KMS-11 (cell line): ENCODE measurements around the gene ALDH8A1.

Source experiments
- H2AFZ ChIP-seq: fragments of 200-600 bp; sonication (generic); 2 replicates; pipeline ENCODE4 v1.6.1; 2016; ENCODE audit warnings: antibody characterized with exemption, mixed run types, low read depth
- H3K27ac ChIP-seq: fragments of 200-600 bp; sonication (generic); 2 replicates; pipeline ENCODE4 v1.6.1; 2016; ENCODE audit warnings: mild to moderate bottlenecking, mixed run types
- H3K27me3 ChIP-seq: fragments of 200-600 bp; sonication (generic); 2 replicates; pipeline ENCODE4 v1.6.1; 2017; ENCODE audit warnings: mild to moderate bottlenecking, low read depth, mixed run types, moderate library complexity; ENCODE audit not compliant: insufficient read depth
- H3K36me3 ChIP-seq: fragments of 200-600 bp; sonication (generic); 2 replicates; pipeline ENCODE4 v1.6.1; 2017; ENCODE audit warnings: mild to moderate bottlenecking, mixed run types; ENCODE audit not compliant: insufficient read depth
- H3K4me1 ChIP-seq: fragments of 200-600 bp; sonication (generic); 2 replicates; pipeline ENCODE4 v1.6.1; 2016; ENCODE audit warnings: mild to moderate bottlenecking, low read depth, mixed run types; ENCODE audit not compliant: poor library complexity, severe bottlenecking
- H3K4me2 ChIP-seq: fragments of 200-600 bp; sonication (generic); 2 replicates; pipeline ENCODE4 v1.7.0; 2016; ENCODE audit warnings: mild to moderate bottlenecking, mixed run types
- H3K4me3 ChIP-seq: fragments of 200-600 bp; sonication (generic); IDR thresholded peaks from 2 replicates; pipeline ENCODE4 v1.6.1; 2017; ENCODE audit warnings: low read depth, low read length, mixed read lengths; ENCODE audit not compliant: insufficient read depth
- H3K79me2 ChIP-seq: fragments of 200-600 bp; sonication (generic); 2 replicates; pipeline ENCODE4 v1.6.1; 2016; ENCODE audit warnings: low read depth, mixed run types; ENCODE audit not compliant: insufficient read depth
- H3K9ac ChIP-seq: fragments of 200-600 bp; sonication (generic); 2 replicates; pipeline ENCODE4 v1.6.1; 2016; ENCODE audit warnings: mild to moderate bottlenecking, mixed run types
- H4K20me1 ChIP-seq: fragments of 200-600 bp; sonication (generic); 2 replicates; pipeline ENCODE4 v1.6.1; 2016; ENCODE audit warnings: mild to moderate bottlenecking, mixed run types; ENCODE audit not compliant: insufficient read depth
- TF ChIP-seq, protein P1 (sequence below): fragments of 200-600 bp; sonication (generic); conservative IDR thresholded peaks from 2 replicates; pipeline ENCODE4 v1.6.1; 2017; ENCODE audit warnings: low read depth, mild to moderate bottlenecking, antibody characterized with exemption, low read length, moderate library complexity, mixed read lengths

ALDH8A1 gene

DNA sequence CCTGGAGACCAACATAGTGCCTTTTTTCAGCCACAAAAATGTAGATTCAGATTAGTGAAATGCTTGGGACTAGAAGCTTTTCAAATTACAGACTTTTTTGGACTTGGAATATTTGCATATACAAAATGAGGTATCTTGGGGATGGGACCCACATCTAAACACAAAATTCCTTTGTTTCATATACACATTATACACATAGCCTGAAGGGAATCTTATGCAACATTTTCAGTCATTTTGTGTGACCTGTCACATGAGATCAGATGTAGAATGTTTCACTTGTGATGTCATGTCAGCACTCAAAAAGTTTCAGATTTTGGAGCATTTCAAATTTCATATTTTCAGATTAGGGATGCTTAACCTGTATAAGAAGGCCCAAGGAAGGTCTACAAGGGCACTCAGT is 44.5 kb upstream of the ALDH8A1 start:
- Histone ChIP-seq H4K20me1 (no peaks in the 10 kb centered on the region), H3K9ac (no peak overlapping the region), H3K36me3 (no peaks in the 10 kb centered on the region)

GRCh38 chr6:134992155-134992554 is 42.3 kb upstream of the ALDH8A1 start:
- no peak overlapping the region for H3K4me3 ChIP-seq
- no peaks in the 10 kb centered on the region for H3K79me2 ChIP-seq
- no peak overlapping the region for H3K27ac ChIP-seq
- TF ChIP-seq, protein P1, sequence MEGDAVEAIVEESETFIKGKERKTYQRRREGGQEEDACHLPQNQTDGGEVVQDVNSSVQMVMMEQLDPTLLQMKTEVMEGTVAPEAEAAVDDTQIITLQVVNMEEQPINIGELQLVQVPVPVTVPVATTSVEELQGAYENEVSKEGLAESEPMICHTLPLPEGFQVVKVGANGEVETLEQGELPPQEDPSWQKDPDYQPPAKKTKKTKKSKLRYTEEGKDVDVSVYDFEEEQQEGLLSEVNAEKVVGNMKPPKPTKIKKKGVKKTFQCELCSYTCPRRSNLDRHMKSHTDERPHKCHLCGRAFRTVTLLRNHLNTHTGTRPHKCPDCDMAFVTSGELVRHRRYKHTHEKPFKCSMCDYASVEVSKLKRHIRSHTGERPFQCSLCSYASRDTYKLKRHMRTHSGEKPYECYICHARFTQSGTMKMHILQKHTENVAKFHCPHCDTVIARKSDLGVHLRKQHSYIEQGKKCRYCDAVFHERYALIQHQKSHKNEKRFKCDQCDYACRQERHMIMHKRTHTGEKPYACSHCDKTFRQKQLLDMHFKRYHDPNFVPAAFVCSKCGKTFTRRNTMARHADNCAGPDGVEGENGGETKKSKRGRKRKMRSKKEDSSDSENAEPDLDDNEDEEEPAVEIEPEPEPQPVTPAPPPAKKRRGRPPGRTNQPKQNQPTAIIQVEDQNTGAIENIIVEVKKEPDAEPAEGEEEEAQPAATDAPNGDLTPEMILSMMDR, result no peak
- H3K4me2 ChIP-seq, result no peak overlapping the region
- H3K36me3 ChIP-seq, result no peaks in the 10 kb centered on the region
- no peaks in the 10 kb centered on the region for H4K20me1 ChIP-seq
- H3K4me1 ChIP-seq, result peaks cover 49% of the 10 kb centered on the region
- H3K27me3 ChIP-seq, result no peaks in the 10 kb centered on the region
- no peak overlapping the region for H3K9ac ChIP-seq
- no peak overlapping the region for H2AFZ ChIP-seq

More for the DNA sequence above, 44.5 kb upstream of the ALDH8A1 start:
- no peak overlapping the region for H3K4me2 ChIP-seq
- H3K27me3 ChIP-seq, result no peaks in the 10 kb centered on the region
- peaks cover 38% of the 10 kb centered on the region for H3K4me1 ChIP-seq
- TF ChIP-seq, protein P1, result no peak
- no peak overlapping the region for H3K4me3 ChIP-seq
- no peak overlapping the region for H2AFZ ChIP-seq
- no peak overlapping the region for H3K27ac ChIP-seq
- H3K79me2 ChIP-seq, result no peaks in the 10 kb centered on the region

- no peak overlapping the region for H2AFZ ChIP-seq
- H3K9ac ChIP-seq, result no peak overlapping the region
- H3K4me1 ChIP-seq, result peaks cover 39% of the 10 kb centered on the region
- no peaks in the 10 kb centered on the region for H3K79me2 ChIP-seq
- H3K27ac ChIP-seq, result no peak overlapping the region
- H4K20me1 ChIP-seq, result no peaks in the 10 kb centered on the region
- H3K36me3 ChIP-seq, result no peaks in the 10 kb centered on the region
- TF ChIP-seq, protein P1, result no peak
- no peaks in the 10 kb centered on the region for H3K27me3 ChIP-seq
- H3K4me3 ChIP-seq, result no peak overlapping the region
- no peak overlapping the region for H3K4me2 ChIP-seq
Measured at GRCh38 chr6:134990262-134990661, 40.4 kb upstream of the ALDH8A1 start.

- no peak overlapping the region for H3K27ac ChIP-seq
- no peaks in the 10 kb centered on the region for H3K27me3 ChIP-seq
- no peak overlapping the region for H3K4me2 ChIP-seq
- no peaks in the 10 kb centered on the region for H4K20me1 ChIP-seq
- no peak overlapping the region for H3K4me3 ChIP-seq
- H2AFZ ChIP-seq, result no peak overlapping the region
- H3K4me1 ChIP-seq, result peaks cover 46% of the 10 kb centered on the region
- H3K36me3 ChIP-seq, result no peaks in the 10 kb centered on the region
- H3K79me2 ChIP-seq, result no peaks in the 10 kb centered on the region
- TF ChIP-seq, protein P1, result no peak
- H3K9ac ChIP-seq, result no peak overlapping the region
Measured at GRCh38 chr6:134984821-134985220, 34.9 kb upstream of the ALDH8A1 start.
